ENCODE measurements around the gene PROM2. TPM values are rescaled to one million over a fixed set of nuclear protein-coding genes. Genes with fewer than 3 reads are reported as not detected.

The PROM2 gene
- total RNA-seq, 1 experiment from 2014 or later, result 3.1 TPM

DNA sequence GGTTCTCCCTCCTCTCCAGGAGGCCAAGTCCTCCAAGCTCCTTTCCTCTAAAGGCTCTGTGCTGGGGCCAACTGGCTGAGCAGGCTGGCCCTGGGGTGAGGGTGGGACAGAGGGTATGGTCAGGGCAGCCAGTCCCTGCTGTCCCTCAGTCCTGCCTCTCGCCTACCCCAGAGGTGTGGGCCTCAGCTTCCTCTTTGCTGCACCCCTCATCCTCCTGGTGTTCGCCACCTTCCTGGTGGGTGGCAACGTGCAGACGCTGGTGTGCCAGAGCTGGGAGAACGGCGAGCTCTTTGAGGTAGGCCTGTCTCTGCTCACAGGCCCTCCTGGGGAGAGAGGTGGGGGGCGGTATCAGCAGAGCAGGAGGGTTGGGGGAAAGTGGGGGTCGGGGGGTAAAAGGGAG is 6.8 kb downstream of the PROM2 start:
- no peaks in the 10 kb centered on the region; the same call in 1 of the 2 replicates for H3K27me3 Mint-ChIP-seq (ENCODE audit: low read depth)
- H4K8ac ChIP-seq (replicated peaks; ENCODE audit: insufficient read length, low read depth, low read length), result no peak overlapping the region
- H2BK120ac ChIP-seq (ENCODE audit: low read depth, low read length, poor library complexity, severe bottlenecking), result no peak overlapping the region
- no peak overlapping the region for H4K91ac ChIP-seq (ENCODE audit: insufficient read length, low read depth, low read length)
- no peaks in the 10 kb centered on the region for H3K79me2 ChIP-seq (ENCODE audit: insufficient read depth, low read length)
- no CpG with 5 or more reads among the region's 8 CpGs for WGBS (ENCODE audit: extremely low coverage, insufficient read length, low lambda C conversion rate)
- H3K9me3 ChIP-seq (ENCODE audit: control insufficient read depth, low read depth, low read length), result no peaks in the 10 kb centered on the region
- H3K9me3 Mint-ChIP-seq, result no peaks in the 10 kb centered on the region
- H3K56ac ChIP-seq (ENCODE audit: insufficient read length, low read depth, low read length), result no peak overlapping the region
- H2BK5ac ChIP-seq (ENCODE audit: insufficient read length, low read length), result no peak overlapping the region
- H3K9ac ChIP-seq (ENCODE audit: extremely low read depth, insufficient read length, low read length), result no peak overlapping the region
- no peak overlapping the region for H4K5ac ChIP-seq (ENCODE audit: insufficient read length, low read depth, low read length)
- no peak overlapping the region for H2BK20ac ChIP-seq (ENCODE audit: low read depth, low read length, poor library complexity, severe bottlenecking)
- peaks cover 0 to 2% (median 0%) of the 10 kb centered on the region in 3 experiments; a peak in 1 of 7 replicates for H3K36me3 Mint-ChIP-seq (ENCODE audit: insufficient read depth in 1 of 3, low read depth in 3 of 3)
- peaks cover 7 to 14% of the 10 kb centered on the region in 2 experiments for H3K4me1 Mint-ChIP-seq
- no peak overlapping the region for H2AFZ ChIP-seq (ENCODE audit: low read length)
- no peak overlapping the region; the same call in 1 of the 2 replicates for H3K14ac ChIP-seq (ENCODE audit: insufficient read depth, low read length)
- no peak overlapping the region for H3K23ac ChIP-seq (ENCODE audit: insufficient read length, low read depth, low read length)
- H2BK12ac ChIP-seq (ENCODE audit: insufficient read length, low read depth, low read length), result no peak overlapping the region
- H3K4me1 ChIP-seq (ENCODE audit: insufficient read depth, low read length), result no peaks in the 10 kb centered on the region
- no peak overlapping the region for H2BK15ac ChIP-seq (ENCODE audit: low read depth, low read length)
- no peak overlapping the region for H2AK5ac ChIP-seq (ENCODE audit: insufficient read length, low read length)
- H3T11ph ChIP-seq (ENCODE audit: low read length), result no peak overlapping the region
- H3K27ac ChIP-seq (ENCODE audit: insufficient read length, low read depth, low read length), result no peak overlapping the region
- H3K4me3 Mint-ChIP-seq, result no peak overlapping the region
- no peak overlapping the region for H3K18ac ChIP-seq (ENCODE audit: insufficient read length, low read depth, low read length)
- no peak for DNase-seq
- H4K20me1 ChIP-seq (ENCODE audit: control insufficient read depth, insufficient read depth, insufficient read length), result no peaks in the 10 kb centered on the region
- no peaks in the 10 kb centered on the region for H3K79me1 ChIP-seq (ENCODE audit: insufficient read depth, low read depth, low read length, poor library complexity, severe bottlenecking)
- H3K23me2 ChIP-seq (ENCODE audit: insufficient read length, low read depth, low read length, poor library complexity, severe bottlenecking), result no peaks in the 10 kb centered on the region
- no peak overlapping the region for H3K4ac ChIP-seq (ENCODE audit: low read depth, low read length)
- no peaks in the 10 kb centered on the region for H3K27me3 ChIP-seq (ENCODE audit: insufficient read depth, low read length)
- TF ChIP-seq, protein P1, sequence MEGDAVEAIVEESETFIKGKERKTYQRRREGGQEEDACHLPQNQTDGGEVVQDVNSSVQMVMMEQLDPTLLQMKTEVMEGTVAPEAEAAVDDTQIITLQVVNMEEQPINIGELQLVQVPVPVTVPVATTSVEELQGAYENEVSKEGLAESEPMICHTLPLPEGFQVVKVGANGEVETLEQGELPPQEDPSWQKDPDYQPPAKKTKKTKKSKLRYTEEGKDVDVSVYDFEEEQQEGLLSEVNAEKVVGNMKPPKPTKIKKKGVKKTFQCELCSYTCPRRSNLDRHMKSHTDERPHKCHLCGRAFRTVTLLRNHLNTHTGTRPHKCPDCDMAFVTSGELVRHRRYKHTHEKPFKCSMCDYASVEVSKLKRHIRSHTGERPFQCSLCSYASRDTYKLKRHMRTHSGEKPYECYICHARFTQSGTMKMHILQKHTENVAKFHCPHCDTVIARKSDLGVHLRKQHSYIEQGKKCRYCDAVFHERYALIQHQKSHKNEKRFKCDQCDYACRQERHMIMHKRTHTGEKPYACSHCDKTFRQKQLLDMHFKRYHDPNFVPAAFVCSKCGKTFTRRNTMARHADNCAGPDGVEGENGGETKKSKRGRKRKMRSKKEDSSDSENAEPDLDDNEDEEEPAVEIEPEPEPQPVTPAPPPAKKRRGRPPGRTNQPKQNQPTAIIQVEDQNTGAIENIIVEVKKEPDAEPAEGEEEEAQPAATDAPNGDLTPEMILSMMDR (conservative IDR thresholded peaks at IDR 0.05), result no peak
- H3K4me2 ChIP-seq (ENCODE audit: insufficient read depth, insufficient read length, low read length), result no peak overlapping the region
- no peak overlapping the region for H3K27ac Mint-ChIP-seq
